Peyer's patch (tissue), 4 donors: Measurements from ENCODE around the gene XIRP2. TPM values are rescaled to one million over a fixed set of nuclear protein-coding genes. Genes with fewer than 3 reads are reported as not detected.

Source experiments
- DNase-seq, 3 donors: peaks; one replicate each; pipeline ENCODE4 v3.0.0-alpha.2; 2017 to 2019
- H3K27ac ChIP-seq, 4 donors: fragments of 200-600 bp; sonication (generic); one replicate each; pipeline ENCODE4 v1.5.1; 2016 to 2019
- H3K27me3 ChIP-seq, 2 donors: fragments of 200-600 bp; sonication (generic); one replicate each; pipeline ENCODE4 v1.5.1; 2019
- H3K36me3 ChIP-seq, 3 donors: fragments of 200-600 bp; sonication (generic); one replicate each; pipeline ENCODE4 v1.5.1; 2016 to 2019
- H3K4me1 ChIP-seq, 4 donors: fragments of 200-600 bp; sonication (generic); one replicate each; pipeline ENCODE4 v1.5.1; 2016 to 2019
- H3K4me3 ChIP-seq, 4 donors: fragments of 200-600 bp; sonication (generic); 1 replicate in 3 of 4; 2 replicates in 1 of 4; pipeline ENCODE4 v1.5.1; 2016 to 2019; ENCODE audit warnings: mild to moderate bottlenecking in 1 of 4
- H3K9me3 ChIP-seq, 4 donors: fragments of 200-600 bp; sonication (generic); one replicate each; pipeline ENCODE4 v1.5.1; 2016 to 2019; ENCODE audit warnings: mild to moderate bottlenecking in 1 of 4
- CTCF ChIP-seq, 6 experiments: fragments of 450-650 bp in 4 of 6; fragments of 200-600 bp in 2 of 6; sonication (generic) in 1 of 6; IDR thresholded peaks; one replicate each; pipeline ENCODE4 v1.5.1; 2017 to 2019; ENCODE audit warnings: antibody characterized with exemption in 6 of 6, mild to moderate bottlenecking in 3 of 6, moderate library complexity in 1 of 6
- POLR2A ChIP-seq, 2 donors: fragments of 450-650 bp; IDR thresholded peaks; one replicate each; pipeline ENCODE4 v1.5.1; 2017; ENCODE audit warnings: antibody characterized with exemption in 2 of 2, mild to moderate bottlenecking in 2 of 2, moderate library complexity in 2 of 2
- total RNA-seq, 4 donors: library from RNA; depleted of rRNA; stranded (reverse); fragments of >200 nt; gene quantifications; one replicate each; pipeline ENCODE4 v1.1.0, GENCODE V29; 2016

XIRP2 gene
- total RNA-seq, 4 donors from 2014 or later = not detected

GRCh38 chr2:166994588-166995336, 106.5 kb downstream of the XIRP2 start:
- no peaks in the 10 kb centered on the region for H3K9me3 ChIP-seq
- TF ChIP-seq POLR2A (IDR thresholded peaks at IDR 0.05) = no peak
- TF ChIP-seq CTCF (IDR thresholded peaks at IDR 0.05) = no peak
- no peak overlapping the region for H3K27ac ChIP-seq
- no peaks in the 10 kb centered on the region for H3K36me3 ChIP-seq
- H3K27me3 ChIP-seq = no peaks in the 10 kb centered on the region
- no peaks in the 10 kb centered on the region for H3K4me1 ChIP-seq
- H3K4me3 ChIP-seq = no peak overlapping the region
- no peak for DNase-seq

- H3K27me3 ChIP-seq = no peaks in the 10 kb centered on the region
- no peak for TF ChIP-seq CTCF (IDR thresholded peaks at IDR 0.05)
- H3K36me3 ChIP-seq = no peaks in the 10 kb centered on the region
- no peaks in the 10 kb centered on the region for H3K4me1 ChIP-seq
- H3K4me3 ChIP-seq = no peak overlapping the region
- DNase-seq = no peak
- no peaks in the 10 kb centered on the region for H3K9me3 ChIP-seq
- H3K27ac ChIP-seq = no peak overlapping the region
These were observed 108.2 kb downstream of the XIRP2 start for GRCh38 chr2:166996465-166996864.

- no peaks in the 10 kb centered on the region for H3K36me3 ChIP-seq
These were observed 112.9 kb downstream of the XIRP2 start for GRCh38 chr2:167001165-167001564.

GRCh38 chr2:167005096-167005495, 116.8 kb downstream of the XIRP2 start:
- Histone ChIP-seq H3K4me1 (no peaks in the 10 kb centered on the region), H3K27ac (no peak overlapping the region), H3K4me3 (no peak overlapping the region), H3K9me3 (no peaks in the 10 kb centered on the region), H3K36me3 (no peaks in the 10 kb centered on the region), H3K27me3 (no peaks in the 10 kb centered on the region)
- TF ChIP-seq CTCF (IDR thresholded peaks at IDR 0.05) (no peak), POLR2A (IDR thresholded peaks at IDR 0.05) (no peak)
- DNase-seq = no peak

More at GRCh38 chr2:167001165-167001564, 112.9 kb downstream of the XIRP2 start:
- Histone ChIP-seq H3K4me3 (no peak overlapping the region), H3K27me3 (no peaks in the 10 kb centered on the region), H3K4me1 (no peaks in the 10 kb centered on the region), H3K27ac (no peak overlapping the region), H3K9me3 (no peaks in the 10 kb centered on the region)
- no peak for DNase-seq
- TF ChIP-seq POLR2A (IDR thresholded peaks at IDR 0.05) = no peak
- TF ChIP-seq CTCF (IDR thresholded peaks at IDR 0.05) = no peak

- no peak for DNase-seq
- Histone ChIP-seq H3K4me1 (no peaks in the 10 kb centered on the region), H3K27me3 (no peaks in the 10 kb centered on the region), H3K4me3 (no peak overlapping the region), H3K27ac (no peak overlapping the region), H3K9me3 (no peaks in the 10 kb centered on the region), H3K36me3 (no peaks in the 10 kb centered on the region)
- TF ChIP-seq POLR2A (IDR thresholded peaks at IDR 0.05) (no peak), CTCF (IDR thresholded peaks at IDR 0.05) (no peak)
These were observed 124.9 kb downstream of the XIRP2 start for GRCh38 chr2:167013227-167013626.
